ENCODE measurements around the gene CUX1. TPM values are rescaled to one million over a fixed set of nuclear protein-coding genes. Genes with fewer than 3 reads are reported as not detected.
"Not testable (repeated sequence)": the region's sequence is repeated elsewhere in the genome, so short reads cannot be mapped to it uniquely, and the experiment has no call there.

CUX1 gene
- polyA plus RNA-seq, 4 donors = 29.2 to 77.5 (median 32.3) TPM

DNA sequence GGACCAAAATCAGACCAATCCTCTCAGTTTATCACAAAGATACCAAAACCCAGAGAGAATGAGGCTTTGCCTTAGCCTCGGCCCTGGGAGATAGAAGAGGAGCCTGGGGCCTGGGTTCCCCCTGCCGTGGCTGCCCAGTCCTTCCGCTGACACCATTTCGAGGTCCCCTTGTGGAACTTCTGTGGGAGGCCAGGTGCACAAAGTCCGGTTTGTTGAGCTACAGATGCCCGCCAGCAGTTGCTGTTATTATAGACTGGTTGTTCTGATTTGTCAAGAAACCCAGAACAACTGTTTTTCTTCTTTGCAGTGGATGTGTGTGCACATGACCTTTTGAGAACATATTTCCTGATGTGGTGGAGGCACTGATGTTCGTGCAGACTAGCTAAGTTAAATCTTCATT is 47.6 kb downstream of the CUX1 start:
- Histone ChIP-seq H3K27me3 (ENCODE audit: control insufficient read depth in 3 of 3, insufficient read depth in 3 of 3, low read length in 3 of 3) (no peaks in the 10 kb centered on the region), H3K9me3 (ENCODE audit: control insufficient read depth in 2 of 2, insufficient read depth in 1 of 2, low read depth in 1 of 2, low read length in 1 of 2) (no peaks in the 10 kb centered on the region), H3K4me3 (ENCODE audit: low read depth in 1 of 3, low read length in 3 of 3) (no peak overlapping the region), H3K4me1 (ENCODE audit: control insufficient read depth in 3 of 3, insufficient read depth in 2 of 3, low read depth in 1 of 3, low read length in 2 of 3) (peaks cover 3 to 11% (median 7%) of the 10 kb centered on the region in 3 donors), H3K27ac (ENCODE audit: low read depth in 1 of 3, low read length in 2 of 3) (no peak overlapping the region), H3K36me3 (ENCODE audit: control insufficient read depth in 3 of 3, insufficient read depth in 2 of 3, low read depth in 1 of 3, low read length in 3 of 3) (peaks cover 0 to 27% (median 0%) of the 10 kb centered on the region in 3 donors)
- no peak for DNase-seq
- WGBS, 3 donors = 73 to 76% (median 74%) methylated on average over 7 of the region's 7 CpGs
- FAIRE-seq = no peak

DNA sequence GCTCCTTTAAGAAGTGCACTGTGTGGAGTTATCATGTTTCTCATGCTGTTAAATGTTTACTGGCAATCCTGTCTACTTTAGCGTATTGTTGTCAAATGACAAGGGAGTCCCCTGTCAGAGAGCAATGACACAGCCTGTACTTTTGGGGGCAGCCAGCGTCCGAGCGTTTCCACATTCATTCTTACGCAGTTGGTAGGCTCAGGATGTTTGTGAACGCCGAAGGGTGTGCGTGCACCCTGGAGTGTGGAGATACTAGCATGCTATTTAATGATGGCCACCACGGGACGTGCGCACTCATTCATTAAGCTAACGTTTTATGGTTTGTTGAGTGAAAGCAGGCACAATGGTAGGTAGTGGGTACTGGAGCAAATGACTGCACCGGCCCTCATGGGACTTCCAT is 48.0 kb downstream of the CUX1 start:
- WGBS, 3 donors = 92 to 96% (median 94%) methylated on average over 13 of the region's 13 CpGs
- no peak overlapping the region for H3K27ac ChIP-seq (ENCODE audit: low read depth in 1 of 3, low read length in 2 of 3)
- H3K27me3 ChIP-seq (ENCODE audit: control insufficient read depth in 3 of 3, insufficient read depth in 3 of 3, low read length in 3 of 3) = no peaks in the 10 kb centered on the region
- H3K9me3 ChIP-seq (ENCODE audit: control insufficient read depth in 2 of 2, insufficient read depth in 1 of 2, low read depth in 1 of 2, low read length in 1 of 2) = no peaks in the 10 kb centered on the region
- DNase-seq (no peak), FAIRE-seq (no peak)
- H3K4me3 ChIP-seq (ENCODE audit: low read depth in 1 of 3, low read length in 3 of 3) = no peak overlapping the region
- peaks cover 3 to 15% (median 7%) of the 10 kb centered on the region in 3 donors for H3K4me1 ChIP-seq (ENCODE audit: control insufficient read depth in 3 of 3, insufficient read depth in 2 of 3, low read depth in 1 of 3, low read length in 2 of 3)
- H3K36me3 ChIP-seq (ENCODE audit: control insufficient read depth in 3 of 3, insufficient read depth in 2 of 3, low read depth in 1 of 3, low read length in 3 of 3) = peaks cover 0 to 25% (median 0%) of the 10 kb centered on the region in 3 donors

DNA sequence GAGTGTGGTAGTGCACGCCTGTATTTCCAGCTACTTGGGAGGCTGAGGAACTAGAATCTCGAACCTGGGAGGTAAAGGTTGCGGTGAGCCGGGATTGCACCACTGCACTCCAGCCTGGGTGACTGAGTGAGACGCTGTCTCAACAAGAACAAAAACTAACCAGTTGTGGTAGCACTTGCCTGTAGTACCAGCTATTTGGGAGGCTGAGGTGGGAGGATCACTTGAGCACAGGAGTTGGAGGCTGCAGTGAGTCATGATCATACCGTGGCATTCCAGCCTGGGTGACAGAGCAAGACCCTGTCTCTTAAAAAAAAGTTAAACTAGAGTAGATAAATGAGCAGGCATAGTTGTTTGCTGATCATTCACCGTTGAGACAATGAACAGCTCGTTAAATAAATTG is 48.9 kb downstream of the CUX1 start:
- DNase-seq (no peak), FAIRE-seq (no peak)
- H3K9me3 ChIP-seq (ENCODE audit: control insufficient read depth in 2 of 2, insufficient read depth in 1 of 2, low read depth in 1 of 2, low read length in 1 of 2) = no peaks in the 10 kb centered on the region
- H3K27me3 ChIP-seq (ENCODE audit: control insufficient read depth in 3 of 3, insufficient read depth in 3 of 3, low read length in 3 of 3) = no peaks in the 10 kb centered on the region
- peaks cover 3 to 17% (median 7%) of the 10 kb centered on the region in 3 donors for H3K4me1 ChIP-seq (ENCODE audit: control insufficient read depth in 3 of 3, insufficient read depth in 2 of 3, low read depth in 1 of 3, low read length in 2 of 3)
- 96 to 97% (median 96%) methylated on average over 8 of the region's 8 CpGs for WGBS, 3 donors
- H3K27ac ChIP-seq (ENCODE audit: low read depth in 1 of 3, low read length in 2 of 3) = no peak overlapping the region
- H3K4me3 ChIP-seq (ENCODE audit: low read depth in 1 of 3, low read length in 3 of 3) = no peak overlapping the region
- H3K36me3 ChIP-seq (ENCODE audit: control insufficient read depth in 3 of 3, insufficient read depth in 2 of 3, low read depth in 1 of 3, low read length in 3 of 3) = peaks cover 0 to 25% (median 0%) of the 10 kb centered on the region in 3 donors

DNA sequence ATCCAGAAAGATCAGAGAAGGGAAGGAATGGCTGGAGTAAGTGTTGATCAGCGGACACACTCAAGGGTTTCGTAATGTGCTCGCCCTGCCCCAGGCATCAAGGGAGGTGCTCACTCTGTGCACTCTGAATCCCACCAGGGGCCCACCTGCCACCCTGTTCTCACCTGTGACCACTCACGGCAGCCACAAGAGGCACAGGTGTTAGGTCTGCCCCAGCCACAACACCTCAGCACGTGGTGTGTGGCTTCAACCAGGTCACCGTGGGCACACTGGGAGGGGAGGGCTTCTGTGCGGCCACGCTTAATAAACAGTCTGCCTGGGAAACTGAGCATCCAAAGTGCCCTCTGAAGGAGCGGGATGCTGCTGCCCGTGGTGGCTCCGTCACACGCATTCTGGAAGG is 49.8 kb downstream of the CUX1 start:
- DNase-seq (no peak), FAIRE-seq (no peak)
- WGBS, 3 donors = 88 to 95% (median 90%) methylated on average over 12 of the region's 12 CpGs
- Histone ChIP-seq H3K4me3 (ENCODE audit: low read depth in 1 of 3, low read length in 3 of 3) (no peak overlapping the region), H3K27me3 (ENCODE audit: control insufficient read depth in 3 of 3, insufficient read depth in 3 of 3, low read length in 3 of 3) (no peaks in the 10 kb centered on the region), H3K9me3 (ENCODE audit: control insufficient read depth in 2 of 2, insufficient read depth in 1 of 2, low read depth in 1 of 2, low read length in 1 of 2) (no peaks in the 10 kb centered on the region), H3K36me3 (ENCODE audit: control insufficient read depth in 3 of 3, insufficient read depth in 2 of 3, low read depth in 1 of 3, low read length in 3 of 3) (peaks cover 0 to 21% (median 0%) of the 10 kb centered on the region in 3 donors), H3K4me1 (ENCODE audit: control insufficient read depth in 3 of 3, insufficient read depth in 2 of 3, low read depth in 1 of 3, low read length in 2 of 3) (peaks cover 3 to 17% (median 7%) of the 10 kb centered on the region in 3 donors), H3K27ac (ENCODE audit: low read depth in 1 of 3, low read length in 2 of 3) (no peak overlapping the region)

DNA sequence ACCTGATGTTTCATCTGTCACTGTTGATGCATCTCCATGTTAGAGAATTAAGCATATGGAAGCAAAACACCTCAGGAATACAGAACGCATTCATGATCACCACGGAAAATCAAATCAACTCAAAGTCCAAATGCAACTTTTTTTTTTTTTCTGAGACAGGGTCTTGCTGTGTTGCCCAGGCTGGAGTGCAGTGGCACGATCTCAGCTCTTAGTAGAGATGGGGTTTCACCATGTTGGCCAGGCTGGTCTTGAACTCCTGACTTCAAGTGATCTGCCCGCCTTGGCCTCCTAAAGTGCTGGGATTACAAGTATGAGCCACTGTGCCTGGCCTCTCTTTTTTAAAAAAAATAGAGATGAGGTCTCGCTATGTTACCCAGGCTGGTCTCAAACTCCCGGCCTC is 50.3 kb downstream of the CUX1 start:
- not testable (repeated sequence) for H3K9me3 ChIP-seq (ENCODE audit: control insufficient read depth in 2 of 2, insufficient read depth in 1 of 2, low read depth in 1 of 2, low read length in 1 of 2); H3K4me3 ChIP-seq (ENCODE audit: low read depth in 1 of 3, low read length in 3 of 3); H3K27me3 ChIP-seq (ENCODE audit: control insufficient read depth in 3 of 3, insufficient read depth in 3 of 3, low read length in 3 of 3); H3K27ac ChIP-seq (ENCODE audit: low read depth in 1 of 3, low read length in 2 of 3); DNase-seq; FAIRE-seq
- WGBS, 3 donors = 87 to 90% (median 88%) methylated on average over 6 of the region's 6 CpGs
- peaks cover 0 to 20% (median 0%) of the 10 kb centered on the region in 3 donors for H3K36me3 ChIP-seq (ENCODE audit: control insufficient read depth in 3 of 3, insufficient read depth in 2 of 3, low read depth in 1 of 3, low read length in 3 of 3)
- H3K4me1 ChIP-seq (ENCODE audit: control insufficient read depth in 3 of 3, insufficient read depth in 2 of 3, low read depth in 1 of 3, low read length in 2 of 3) = peaks cover 3 to 17% (median 7%) of the 10 kb centered on the region in 3 donors

DNA sequence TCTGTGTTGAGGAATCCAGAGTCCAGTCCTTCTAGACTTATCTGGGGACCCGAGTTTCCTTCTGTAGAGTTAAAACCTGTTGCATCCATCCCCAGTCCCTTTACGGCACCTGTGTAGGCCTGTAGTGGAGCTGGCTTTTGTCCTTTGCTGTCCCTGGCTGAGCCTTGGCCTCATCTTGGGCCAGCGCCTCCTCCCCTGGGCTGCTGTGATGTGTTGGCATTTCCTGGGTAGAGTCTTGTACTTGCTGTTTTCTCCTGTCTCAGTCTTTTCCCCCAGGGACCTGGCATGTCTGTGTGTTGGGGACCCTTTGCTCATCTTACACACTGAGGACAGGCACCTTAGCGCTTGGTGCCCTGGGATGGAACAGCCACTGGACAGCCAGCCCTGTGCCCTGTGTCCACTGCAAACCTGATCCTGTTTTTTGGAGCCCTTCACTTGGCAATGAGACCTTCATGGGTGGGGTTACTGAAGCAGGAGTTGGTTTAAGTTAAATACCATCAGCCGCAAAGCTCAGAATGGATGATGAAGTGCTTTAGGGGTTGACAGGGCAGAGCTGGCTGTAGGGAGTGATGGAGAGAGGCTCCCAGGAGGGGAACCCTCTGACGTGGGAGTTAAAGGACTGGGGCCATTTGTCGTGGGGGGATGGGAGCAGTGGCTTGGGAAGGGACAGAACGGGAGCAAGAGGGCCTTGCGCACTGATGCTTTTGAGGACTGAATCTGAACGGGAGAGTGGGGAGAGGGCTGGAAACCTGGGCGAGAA is 50.9 kb downstream of the CUX1 start:
- H3K27ac ChIP-seq (ENCODE audit: low read depth in 1 of 3, low read length in 2 of 3) = no peak overlapping the region
- H3K9me3 ChIP-seq (ENCODE audit: control insufficient read depth in 2 of 2, insufficient read depth in 1 of 2, low read depth in 1 of 2, low read length in 1 of 2) = no peaks in the 10 kb centered on the region
- peaks cover 0 to 20% (median 0%) of the 10 kb centered on the region in 3 donors for H3K36me3 ChIP-seq (ENCODE audit: control insufficient read depth in 3 of 3, insufficient read depth in 2 of 3, low read depth in 1 of 3, low read length in 3 of 3)
- H3K27me3 ChIP-seq (ENCODE audit: control insufficient read depth in 3 of 3, insufficient read depth in 3 of 3, low read length in 3 of 3) = no peaks in the 10 kb centered on the region
- H3K4me1 ChIP-seq (ENCODE audit: control insufficient read depth in 3 of 3, insufficient read depth in 2 of 3, low read depth in 1 of 3, low read length in 2 of 3) = peaks cover 3 to 17% (median 7%) of the 10 kb centered on the region in 3 donors
- WGBS, 3 donors = 84 to 87% (median 86%) methylated on average over 11 of the region's 11 CpGs
- no peak overlapping the region for H3K4me3 ChIP-seq (ENCODE audit: low read depth in 1 of 3, low read length in 3 of 3)
- DNase-seq (no peak), FAIRE-seq (no peak)

DNA sequence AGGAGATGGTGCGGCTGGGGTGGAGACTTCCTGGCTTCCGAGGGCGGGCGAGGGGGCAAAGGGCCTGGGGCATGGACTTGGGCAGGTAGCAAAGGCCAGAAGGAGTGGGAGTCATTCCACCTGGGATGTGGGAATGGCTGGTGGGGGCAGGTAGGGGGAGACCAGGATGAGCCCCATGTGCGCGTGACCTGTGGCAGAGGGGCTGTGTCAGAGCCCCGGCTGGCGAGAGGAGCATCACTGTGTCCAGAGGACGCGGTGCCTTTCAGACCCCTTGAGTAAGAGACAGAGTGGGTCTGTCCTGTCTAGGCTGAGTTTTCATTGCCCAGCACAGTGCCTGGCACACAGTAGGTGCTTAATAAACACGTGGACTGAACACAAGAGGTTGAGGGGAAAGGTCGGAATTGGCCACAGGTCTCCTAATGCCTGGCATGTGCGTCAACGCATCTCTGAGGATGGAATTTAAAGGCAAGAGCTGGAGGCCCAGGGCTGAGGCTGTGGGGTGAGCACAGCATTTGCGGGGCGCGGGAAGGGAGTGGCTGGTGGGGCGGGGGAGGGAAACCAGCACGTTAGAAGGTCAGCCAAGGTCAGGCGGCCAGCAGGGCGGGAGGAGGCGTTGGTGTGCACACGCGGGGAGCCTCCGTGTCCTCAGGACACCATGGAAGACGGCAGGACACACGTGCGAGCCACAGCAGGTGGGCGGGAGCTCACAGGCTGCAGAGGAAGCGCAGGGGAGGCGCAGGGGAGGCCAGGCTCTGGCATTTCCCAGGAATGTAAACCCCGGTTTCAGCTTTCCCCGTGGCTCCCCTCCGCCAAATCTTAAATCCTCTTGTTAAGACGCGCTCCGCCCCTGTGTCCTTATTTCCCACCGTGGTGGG is 51.8 kb downstream of the CUX1 start:
- FAIRE-seq (no peak), DNase-seq (peak in 1 of 2 donors; percentile 44)
- no peak overlapping the region for H3K4me3 ChIP-seq (ENCODE audit: low read depth in 1 of 3, low read length in 3 of 3)
- WGBS, 3 donors = 79 to 84% (median 80%) methylated on average over 35 to 38 of the region's 38 CpGs
- peaks cover 3 to 17% (median 7%) of the 10 kb centered on the region in 3 donors for H3K4me1 ChIP-seq (ENCODE audit: control insufficient read depth in 3 of 3, insufficient read depth in 2 of 3, low read depth in 1 of 3, low read length in 2 of 3)
- H3K9me3 ChIP-seq (ENCODE audit: control insufficient read depth in 2 of 2, insufficient read depth in 1 of 2, low read depth in 1 of 2, low read length in 1 of 2) = no peaks in the 10 kb centered on the region
- no peaks in the 10 kb centered on the region for H3K27me3 ChIP-seq (ENCODE audit: control insufficient read depth in 3 of 3, insufficient read depth in 3 of 3, low read length in 3 of 3)
- peaks cover 0 to 17% (median 0%) of the 10 kb centered on the region in 3 donors for H3K36me3 ChIP-seq (ENCODE audit: control insufficient read depth in 3 of 3, insufficient read depth in 2 of 3, low read depth in 1 of 3, low read length in 3 of 3)
- H3K27ac ChIP-seq (ENCODE audit: low read depth in 1 of 3, low read length in 2 of 3) = no peak overlapping the region

DNA sequence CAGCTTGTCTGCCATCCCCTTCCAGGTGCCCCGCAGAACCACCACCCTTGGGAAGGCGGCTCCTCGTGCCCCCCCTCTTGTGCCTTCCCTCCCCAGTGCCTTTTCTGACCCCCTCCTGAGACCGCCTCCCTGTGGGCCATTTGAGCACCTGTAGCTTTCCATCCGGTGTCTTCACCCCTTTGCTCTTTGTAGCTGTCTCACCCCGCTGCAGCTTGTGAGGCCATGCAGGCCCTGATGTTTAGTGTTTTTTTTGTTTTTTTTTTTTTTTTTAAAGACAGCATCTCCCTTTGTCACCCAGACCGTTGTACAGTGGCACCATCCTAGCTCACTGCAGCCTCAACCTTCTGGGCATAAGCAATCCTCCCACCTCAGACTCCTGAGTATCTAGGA is 52.5 kb downstream of the CUX1 start:
- Histone ChIP-seq H3K4me3 (ENCODE audit: low read depth in 1 of 3, low read length in 3 of 3) (no peak overlapping the region), H3K9me3 (ENCODE audit: control insufficient read depth in 2 of 2, insufficient read depth in 1 of 2, low read depth in 1 of 2, low read length in 1 of 2) (no peaks in the 10 kb centered on the region), H3K27me3 (ENCODE audit: control insufficient read depth in 3 of 3, insufficient read depth in 3 of 3, low read length in 3 of 3) (no peaks in the 10 kb centered on the region), H3K4me1 (ENCODE audit: control insufficient read depth in 3 of 3, insufficient read depth in 2 of 3, low read depth in 1 of 3, low read length in 2 of 3) (peaks cover 3 to 17% (median 7%) of the 10 kb centered on the region in 3 donors), H3K36me3 (ENCODE audit: control insufficient read depth in 3 of 3, insufficient read depth in 2 of 3, low read depth in 1 of 3, low read length in 3 of 3) (peaks cover 0 to 22% (median 0%) of the 10 kb centered on the region in 3 donors), H3K27ac (ENCODE audit: low read depth in 1 of 3, low read length in 2 of 3) (no peak overlapping the region)
- no peak for FAIRE-seq
- WGBS, 3 donors = 62 to 75% (median 74%) methylated on average over 7 of the region's 7 CpGs
- no peak for DNase-seq

Data from small intestine (tissue), 7 donors.